Measurements from ENCODE around the gene RBFOX1. TPM values are rescaled to one million over a fixed set of nuclear protein-coding genes. Genes with fewer than 3 reads are reported as not detected.

Gene RBFOX1
- total RNA-seq, 4 donors from 2014 or later, result 0.29 to 0.30 TPM; not detected in 2

GRCh38 chr16:7745276-7745675, 412.6 kb downstream of the RBFOX1 start:
- intact Hi-C loops (cut with DNase I; ENCODE audit: low total_unique reads), result no loop called here
- DNase-seq (ENCODE audit: low spot score in 2 of 2), result no peak
- 20 to 28% methylated on average over 4 of the region's 4 CpGs for WGBS, 2 donors
- TF ChIP-seq, protein P1, sequence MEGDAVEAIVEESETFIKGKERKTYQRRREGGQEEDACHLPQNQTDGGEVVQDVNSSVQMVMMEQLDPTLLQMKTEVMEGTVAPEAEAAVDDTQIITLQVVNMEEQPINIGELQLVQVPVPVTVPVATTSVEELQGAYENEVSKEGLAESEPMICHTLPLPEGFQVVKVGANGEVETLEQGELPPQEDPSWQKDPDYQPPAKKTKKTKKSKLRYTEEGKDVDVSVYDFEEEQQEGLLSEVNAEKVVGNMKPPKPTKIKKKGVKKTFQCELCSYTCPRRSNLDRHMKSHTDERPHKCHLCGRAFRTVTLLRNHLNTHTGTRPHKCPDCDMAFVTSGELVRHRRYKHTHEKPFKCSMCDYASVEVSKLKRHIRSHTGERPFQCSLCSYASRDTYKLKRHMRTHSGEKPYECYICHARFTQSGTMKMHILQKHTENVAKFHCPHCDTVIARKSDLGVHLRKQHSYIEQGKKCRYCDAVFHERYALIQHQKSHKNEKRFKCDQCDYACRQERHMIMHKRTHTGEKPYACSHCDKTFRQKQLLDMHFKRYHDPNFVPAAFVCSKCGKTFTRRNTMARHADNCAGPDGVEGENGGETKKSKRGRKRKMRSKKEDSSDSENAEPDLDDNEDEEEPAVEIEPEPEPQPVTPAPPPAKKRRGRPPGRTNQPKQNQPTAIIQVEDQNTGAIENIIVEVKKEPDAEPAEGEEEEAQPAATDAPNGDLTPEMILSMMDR (IDR thresholded peaks at IDR 0.05), result no peak
- TF ChIP-seq POLR2A (IDR thresholded peaks at IDR 0.05), result no peak
- H3K4me3 ChIP-seq (ENCODE audit: low read depth, poor library complexity, severe bottlenecking), result no peak overlapping the region

- WGBS, 2 donors, result 18 to 39% methylated on average over 3 of the region's 3 CpGs
- H3K4me3 ChIP-seq (ENCODE audit: low read depth, poor library complexity, severe bottlenecking), result no peak overlapping the region
- TF ChIP-seq, protein P1 (IDR thresholded peaks at IDR 0.05), result no peak
- no peak for TF ChIP-seq POLR2A (IDR thresholded peaks at IDR 0.05)
- intact Hi-C loops (cut with DNase I; ENCODE audit: low total_unique reads), result no loop called here
- DNase-seq (ENCODE audit: low spot score in 2 of 2), result no peak
Observed at GRCh38 chr16:7746941-7747340, 414.3 kb downstream of the RBFOX1 start.

GRCh38 chr16:7748522-7748921, 415.9 kb downstream of the RBFOX1 start:
- WGBS, 2 donors, result 51 to 53% methylated on average over 4 of the region's 4 CpGs
- intact Hi-C loops (cut with DNase I; ENCODE audit: low total_unique reads), result no loop called here
- no peak for DNase-seq (ENCODE audit: low spot score in 2 of 2)
- no peak overlapping the region for H3K4me3 ChIP-seq (ENCODE audit: low read depth, poor library complexity, severe bottlenecking)
- TF ChIP-seq, protein P1 (IDR thresholded peaks at IDR 0.05), result no peak
- TF ChIP-seq POLR2A (IDR thresholded peaks at IDR 0.05), result no peak

GRCh38 chr16:7755347-7755882, 422.8 kb downstream of the RBFOX1 start:
- DNase-seq (ENCODE audit: low spot score in 2 of 2), result no peak
- intact Hi-C loops (cut with DNase I; ENCODE audit: low total_unique reads), result no loop called here
- H3K4me3 ChIP-seq (ENCODE audit: low read depth, poor library complexity, severe bottlenecking), result no peak overlapping the region
- 67 to 82% methylated on average over 6 of the region's 6 CpGs for WGBS, 2 donors
- no peak for TF ChIP-seq POLR2A (IDR thresholded peaks at IDR 0.05)
- TF ChIP-seq, protein P1 (IDR thresholded peaks at IDR 0.05), result no peak

Data from lower leg skin (tissue), 4 donors.